IPS DF 4.7 (cell line): ENCODE results near the gene FAM20A.
A peak's percentile ranks its signal among the peaks of the same experiment; 100 is the strongest.

Source experiments
- DNase-seq: peaks from one replicate; pipeline ENCODE4 v3.0.0-alpha.2; 2013; ENCODE audit warnings: low spot score; ENCODE audit errors: extremely low read depth

Gene FAM20A

GRCh38 chr17:68600931-68601564 is at the start of gene FAM20A:
TSS of gene FAM20A (minus strand) at chr17:68601367. CDS start at chr17:68600666, 701 bp downstream.
- no peak for DNase-seq

- no peak for DNase-seq
Measured at GRCh38 chr17:68649324-68649723, 48.2 kb upstream of the FAM20A start.

GRCh38 chr17:68646626-68647526 is 45.7 kb upstream of the FAM20A start:
- DNase-seq = no peak

- no peak for DNase-seq
Measured at GRCh38 chr17:68642118-68642412, 40.9 kb upstream of the FAM20A start.

- DNase-seq = no peak
Measured at GRCh38 chr17:68641276-68642117, 40.3 kb upstream of the FAM20A start.

GRCh38 chr17:68640242-68640989 is 39.2 kb upstream of the FAM20A start:
- DNase-seq = no peak

GRCh38 chr17:68634345-68634876 is 33.2 kb upstream of the FAM20A start:
- no peak for DNase-seq

- DNase-seq = no peak
Measured at GRCh38 chr17:68628576-68628957, 27.4 kb upstream of the FAM20A start.

- DNase-seq = no peak
Measured at GRCh38 chr17:68627956-68628575, 26.9 kb upstream of the FAM20A start.

- no peak for DNase-seq
Measured at GRCh38 chr17:68624381-68624780, 23.2 kb upstream of the FAM20A start.

GRCh38 chr17:68623811-68624210 is 22.6 kb upstream of the FAM20A start:
- no peak for DNase-seq

GRCh38 chr17:68622423-68622822 is 21.3 kb upstream of the FAM20A start:
- DNase-seq = no peak

- DNase-seq = no peak
Measured at GRCh38 chr17:68621065-68621464, 19.9 kb upstream of the FAM20A start.

GRCh38 chr17:68616334-68616733 is 15.2 kb upstream of the FAM20A start:
- no peak for DNase-seq

- DNase-seq = no peak
Measured at GRCh38 chr17:68614718-68615117, 13.6 kb upstream of the FAM20A start.

- peak; percentile 60 for DNase-seq
Measured at GRCh38 chr17:68613739-68614298, 12.7 kb upstream of the FAM20A start.

GRCh38 chr17:68612923-68613292 is 11.7 kb upstream of the FAM20A start:
- DNase-seq = no peak

GRCh38 chr17:68612209-68612922 is 11.2 kb upstream of the FAM20A start:
- DNase-seq = no peak

GRCh38 chr17:68611353-68612208 is 10.4 kb upstream of the FAM20A start:
- no peak for DNase-seq
